ENCODE results near the gene SLC29A1. TPM values are rescaled to one million over a fixed set of nuclear protein-coding genes. Genes with fewer than 3 reads are reported as not detected.

Gene SLC29A1
- total RNA-seq, 1 experiment from 2014 or later, result 33.4 TPM

Small RNA genes within 50 kb of the gene (small RNA-seq; reads per million reads assigned to genes)
- gene RN7SL811P, result not detected

Other genes with a start within 250 kb of the SLC29A1 start
- gene MRPL14, start 96.1 kb upstream of the SLC29A1 start, total RNA-seq (2014; rRNA removed; shearing (Covaris generic)), result 158 and 160 TPM in 2 replicates
- 23.3 and 23.9 TPM in 2 replicates for gene TMEM63B, start 96.0 kb upstream of the SLC29A1 start, total RNA-seq (2014; rRNA removed; shearing (Covaris generic))
- 0.23 TPM in 1 of 2 replicates, not detected in the other for gene CAPN11, start 64.8 kb upstream of the SLC29A1 start, total RNA-seq (2014; rRNA removed; shearing (Covaris generic))
- gene MYMX, start 6.7 kb upstream of the SLC29A1 start, total RNA-seq (2014; rRNA removed; shearing (Covaris generic)), result not detected in 2 replicates
- 751 and 810 TPM in 2 replicates for gene HSP90AB1, start 23.5 kb downstream of the SLC29A1 start, total RNA-seq (2014; rRNA removed; shearing (Covaris generic))
- 189 and 193 TPM in 2 replicates for gene SLC35B2, start 33.9 kb downstream of the SLC29A1 start, total RNA-seq (2014; rRNA removed; shearing (Covaris generic))
- gene NFKBIE, start 42.0 kb downstream of the SLC29A1 start, total RNA-seq (2014; rRNA removed; shearing (Covaris generic)), result 11.2 and 19.3 TPM in 2 replicates
- not detected in 2 replicates for gene TMEM151B, start 46.9 kb downstream of the SLC29A1 start, total RNA-seq (2014; rRNA removed; shearing (Covaris generic))
- 27.7 and 30.6 TPM in 2 replicates for gene AARS2, start 89.8 kb downstream of the SLC29A1 start, total RNA-seq (2014; rRNA removed; shearing (Covaris generic))
- gene SPATS1, start 119.1 kb downstream of the SLC29A1 start, total RNA-seq (2014; rRNA removed; shearing (Covaris generic)), result not detected in 2 replicates
- 9.8 and 10.9 TPM in 2 replicates for gene CDC5L, start 164.1 kb downstream of the SLC29A1 start, total RNA-seq (2014; rRNA removed; shearing (Covaris generic))